Measurements from ENCODE around the gene TTC21A. TPM values are rescaled to one million over a fixed set of nuclear protein-coding genes. Genes with fewer than 3 reads are reported as not detected.

TTC21A gene
- total RNA-seq, 1 experiment from 2014 or later, result 1.2 TPM

DNA sequence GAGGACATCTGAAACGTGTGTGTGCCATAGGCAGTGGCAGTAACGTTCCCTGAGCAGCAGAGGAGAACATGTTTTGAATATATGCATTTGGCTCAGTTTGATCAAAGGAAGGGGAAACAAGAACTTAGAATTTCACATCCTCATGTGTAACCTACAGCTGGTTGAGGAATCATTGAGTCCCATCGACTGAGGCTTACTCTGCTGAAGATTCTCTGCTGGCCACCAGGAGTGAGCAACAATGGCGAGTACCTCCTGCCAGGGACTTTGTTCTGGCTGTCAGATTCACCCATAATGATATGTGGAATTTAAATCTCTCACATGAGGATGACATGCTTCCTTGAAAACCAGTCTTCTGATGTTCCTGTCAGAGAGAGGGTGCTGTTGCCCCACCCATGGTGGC lies 21.3 kb upstream of the TTC21A start:
- no peaks in the 10 kb centered on the region for H4K20me1 ChIP-seq (ENCODE audit: low read length)
- no peak overlapping the region for H2AFZ ChIP-seq (ENCODE audit: low read length)
- DNase-seq (no peak), ATAC-seq (no peak)
- no peaks in the 10 kb centered on the region for H3K9me2 ChIP-seq (replicated peaks; ENCODE audit: low read length)
- no TSS peak for BruUV-seq (replicated peaks)
- peaks cover 21% of the 10 kb centered on the region; the same call in 1 of the 2 replicates for H3K36me3 ChIP-seq (ENCODE audit: low read depth, low read length)
- no peaks in the 10 kb centered on the region for H3K27me3 ChIP-seq (ENCODE audit: low read length)
- H3K4me2 ChIP-seq (ENCODE audit: low read length), result no peak overlapping the region
- no peak overlapping the region for H3K27ac ChIP-seq (ENCODE audit: low read length)
- no peaks in the 10 kb centered on the region for H3K79me2 ChIP-seq (ENCODE audit: low read length)
- POLR2A ChIA-PET (ENCODE audit: unreplicated experiment), result no interaction called here
- no peaks in the 10 kb centered on the region for H3F3A ChIP-seq (ENCODE audit: low read length, unreplicated experiment)
- H3K9me3 ChIP-seq (ENCODE audit: low read length), result no peaks in the 10 kb centered on the region
- intact Hi-C loops (cut with micrococcal nuclease), result no loop called here
- no peak overlapping the region for H3K4me3 ChIP-seq (ENCODE audit: low read length)
- CTCF ChIA-PET, result no interaction called here
- TF ChIP-seq, protein P1, sequence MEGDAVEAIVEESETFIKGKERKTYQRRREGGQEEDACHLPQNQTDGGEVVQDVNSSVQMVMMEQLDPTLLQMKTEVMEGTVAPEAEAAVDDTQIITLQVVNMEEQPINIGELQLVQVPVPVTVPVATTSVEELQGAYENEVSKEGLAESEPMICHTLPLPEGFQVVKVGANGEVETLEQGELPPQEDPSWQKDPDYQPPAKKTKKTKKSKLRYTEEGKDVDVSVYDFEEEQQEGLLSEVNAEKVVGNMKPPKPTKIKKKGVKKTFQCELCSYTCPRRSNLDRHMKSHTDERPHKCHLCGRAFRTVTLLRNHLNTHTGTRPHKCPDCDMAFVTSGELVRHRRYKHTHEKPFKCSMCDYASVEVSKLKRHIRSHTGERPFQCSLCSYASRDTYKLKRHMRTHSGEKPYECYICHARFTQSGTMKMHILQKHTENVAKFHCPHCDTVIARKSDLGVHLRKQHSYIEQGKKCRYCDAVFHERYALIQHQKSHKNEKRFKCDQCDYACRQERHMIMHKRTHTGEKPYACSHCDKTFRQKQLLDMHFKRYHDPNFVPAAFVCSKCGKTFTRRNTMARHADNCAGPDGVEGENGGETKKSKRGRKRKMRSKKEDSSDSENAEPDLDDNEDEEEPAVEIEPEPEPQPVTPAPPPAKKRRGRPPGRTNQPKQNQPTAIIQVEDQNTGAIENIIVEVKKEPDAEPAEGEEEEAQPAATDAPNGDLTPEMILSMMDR (conservative IDR thresholded peaks at IDR 0.05; ENCODE audit: low read depth, low read length), result no peak
- no peak for TF ChIP-seq EZH2 (IDR thresholded peaks at IDR 0.05; ENCODE audit: low read length, unreplicated experiment)
- TF ChIP-seq EZH2phosphoT487 (IDR thresholded peaks at IDR 0.05; ENCODE audit: borderline replicate concordance, low read length), result no peak
- H3K9ac ChIP-seq (ENCODE audit: low read length), result no peak overlapping the region
- no peaks in the 10 kb centered on the region for H3K4me1 ChIP-seq (ENCODE audit: insufficient read depth, low read length)

DNA sequence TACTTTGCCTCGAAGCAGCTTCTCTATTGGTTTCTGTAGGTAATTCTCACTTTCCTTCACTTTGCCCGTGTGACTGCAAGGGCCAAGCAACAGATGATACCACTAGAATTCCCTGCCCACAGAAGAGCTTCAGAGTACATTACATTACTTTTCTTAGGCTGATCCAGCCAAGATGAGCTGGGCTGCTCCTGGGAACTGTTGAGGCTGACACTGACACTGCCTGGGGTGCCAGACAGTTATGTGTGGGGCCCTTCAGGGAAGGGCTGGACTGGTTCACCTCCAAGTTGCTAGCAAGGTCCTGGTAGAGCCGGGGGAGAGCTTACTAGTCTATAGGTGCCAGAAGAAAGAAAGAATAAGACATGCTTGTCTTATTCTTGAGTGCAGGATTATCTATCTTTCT lies 19.0 kb upstream of the TTC21A start:
- no TSS peak for BruUV-seq (replicated peaks)
- no peak overlapping the region for H3K4me3 ChIP-seq (ENCODE audit: low read length)
- no peaks in the 10 kb centered on the region for H3K27me3 ChIP-seq (ENCODE audit: low read length)
- H3F3A ChIP-seq (ENCODE audit: low read length, unreplicated experiment), result no peaks in the 10 kb centered on the region
- no peaks in the 10 kb centered on the region for H4K20me1 ChIP-seq (ENCODE audit: low read length)
- no peaks in the 10 kb centered on the region for H3K9me2 ChIP-seq (replicated peaks; ENCODE audit: low read length)
- no peak overlapping the region for H3K9ac ChIP-seq (ENCODE audit: low read length)
- H3K36me3 ChIP-seq (ENCODE audit: low read depth, low read length), result peaks cover 31% of the 10 kb centered on the region; the same call in 1 of the 2 replicates
- no peaks in the 10 kb centered on the region for H3K4me1 ChIP-seq (ENCODE audit: insufficient read depth, low read length)
- H3K4me2 ChIP-seq (ENCODE audit: low read length), result no peak overlapping the region
- DNase-seq, result no peak
- intact Hi-C loops (cut with micrococcal nuclease), result no loop called here
- TF ChIP-seq EZH2 (IDR thresholded peaks at IDR 0.05; ENCODE audit: low read length, unreplicated experiment) (no peak), EZH2phosphoT487 (IDR thresholded peaks at IDR 0.05; ENCODE audit: borderline replicate concordance, low read length) (no peak)
- TF ChIP-seq, protein P1 (conservative IDR thresholded peaks at IDR 0.05; ENCODE audit: low read depth, low read length), result no peak
- H3K79me2 ChIP-seq (ENCODE audit: low read length), result no peaks in the 10 kb centered on the region
- no peak for ATAC-seq
- CTCF ChIA-PET, result no interaction called here
- no peaks in the 10 kb centered on the region for H3K9me3 ChIP-seq (ENCODE audit: low read length)
- POLR2A ChIA-PET (ENCODE audit: unreplicated experiment), result no interaction called here
- H2AFZ ChIP-seq (ENCODE audit: low read length), result no peak overlapping the region
- no peak overlapping the region for H3K27ac ChIP-seq (ENCODE audit: low read length)

DNA sequence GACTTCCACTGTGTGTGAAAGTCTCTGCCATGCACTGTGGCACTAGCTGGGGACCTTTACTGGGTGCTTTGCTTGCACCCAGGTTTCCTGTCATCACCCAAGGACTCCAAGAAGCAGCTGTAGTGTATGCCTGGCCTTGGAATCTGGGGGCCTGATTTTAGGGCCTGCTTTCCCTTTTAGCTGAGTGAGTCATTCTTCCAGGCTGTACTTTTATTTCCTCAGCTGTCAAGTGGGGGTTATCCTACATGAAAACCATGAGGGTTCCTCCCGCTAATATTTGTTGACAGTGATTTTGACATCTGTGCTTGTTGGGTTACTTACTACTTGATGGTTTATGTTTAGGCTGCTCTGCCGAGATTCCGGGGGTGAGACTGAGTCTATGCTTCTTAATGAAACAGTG lies 18.6 kb upstream of the TTC21A start:
- POLR2A ChIA-PET (ENCODE audit: unreplicated experiment), result no interaction called here

More for the DNA sequence above, 18.6 kb upstream of the TTC21A start:
- no peaks in the 10 kb centered on the region for H3K4me1 ChIP-seq (ENCODE audit: insufficient read depth, low read length)
- H3K36me3 ChIP-seq (ENCODE audit: low read depth, low read length), result peaks cover 31% of the 10 kb centered on the region; the same call in 1 of the 2 replicates
- TF ChIP-seq EZH2 (IDR thresholded peaks at IDR 0.05; ENCODE audit: low read length, unreplicated experiment), result no peak
- TF ChIP-seq EZH2phosphoT487 (IDR thresholded peaks at IDR 0.05; ENCODE audit: borderline replicate concordance, low read length), result no peak
- TF ChIP-seq, protein P1 (conservative IDR thresholded peaks at IDR 0.05; ENCODE audit: low read depth, low read length), result no peak
- H3K79me2 ChIP-seq (ENCODE audit: low read length), result no peaks in the 10 kb centered on the region
- H3K9me2 ChIP-seq (replicated peaks; ENCODE audit: low read length), result no peaks in the 10 kb centered on the region
- DNase-seq (no peak), ATAC-seq (no peak)
- H3K9ac ChIP-seq (ENCODE audit: low read length), result no peak overlapping the region
- no peaks in the 10 kb centered on the region for H3K9me3 ChIP-seq (ENCODE audit: low read length)
- no peak overlapping the region for H2AFZ ChIP-seq (ENCODE audit: low read length)
- no peaks in the 10 kb centered on the region for H4K20me1 ChIP-seq (ENCODE audit: low read length)
- CTCF ChIA-PET, result no interaction called here
- no peak overlapping the region for H3K4me2 ChIP-seq (ENCODE audit: low read length)
- no peaks in the 10 kb centered on the region for H3K27me3 ChIP-seq (ENCODE audit: low read length)
- intact Hi-C loops (cut with micrococcal nuclease), result no loop called here
- no TSS peak for BruUV-seq (replicated peaks)
- no peak overlapping the region for H3K4me3 ChIP-seq (ENCODE audit: low read length)
- no peak overlapping the region for H3K27ac ChIP-seq (ENCODE audit: low read length)
- no peaks in the 10 kb centered on the region for H3F3A ChIP-seq (ENCODE audit: low read length, unreplicated experiment)
